Progenitor cell of endocrine pancreas (in vitro differentiated cells): ENCODE data around the gene TM4SF4. TPM values are rescaled to one million over a fixed set of nuclear protein-coding genes. Genes with fewer than 3 reads are reported as not detected.

Experiments used
- DNase-seq: peaks from one replicate; pipeline ENCODE4 v3.0.0; 2021; ENCODE audit warnings: low spot score; ENCODE audit not compliant: unreplicated experiment
- H3K27ac Mint-ChIP-seq: 2 replicates; pipeline ENCODE4 v1.8.0; 2021; ENCODE audit warnings: mild to moderate bottlenecking, moderate library complexity, mixed read lengths
- H3K27me3 Mint-ChIP-seq: 2 replicates; pipeline ENCODE4 v1.8.0; 2021; ENCODE audit warnings: mixed read lengths
- H3K36me3 Mint-ChIP-seq: 2 replicates; pipeline ENCODE4 v1.8.0; 2022; ENCODE audit warnings: mixed read lengths; ENCODE audit not compliant: insufficient read depth
- H3K4me1 Mint-ChIP-seq: 2 replicates; pipeline ENCODE4 v1.8.0; 2021; ENCODE audit warnings: low read depth, mixed read lengths
- H3K4me3 Mint-ChIP-seq: 2 replicates; pipeline ENCODE4 v1.8.0; 2021; ENCODE audit warnings: low read depth, mild to moderate bottlenecking, moderate library complexity, mixed read lengths
- H3K9me3 Mint-ChIP-seq: 2 replicates; pipeline ENCODE4 v1.8.0; 2021; ENCODE audit warnings: low read depth, mixed read lengths
- total RNA-seq: library from RNA; stranded (reverse); gene quantifications from 2 replicates; pipeline ENCODE4 v1.2.1, GENCODE V29; 2021
- TF ChIP-seq, protein P1 (sequence below): fragments of 200-600 bp; sonication (generic); IDR thresholded peaks from one replicate; pipeline ENCODE4 v1.5.0; 2021; ENCODE audit warnings: antibody characterized with exemption, mild to moderate bottlenecking; ENCODE audit not compliant: unreplicated experiment

The TM4SF4 gene
- total RNA-seq, 1 donor from 2014 or later: 314 TPM

DNA sequence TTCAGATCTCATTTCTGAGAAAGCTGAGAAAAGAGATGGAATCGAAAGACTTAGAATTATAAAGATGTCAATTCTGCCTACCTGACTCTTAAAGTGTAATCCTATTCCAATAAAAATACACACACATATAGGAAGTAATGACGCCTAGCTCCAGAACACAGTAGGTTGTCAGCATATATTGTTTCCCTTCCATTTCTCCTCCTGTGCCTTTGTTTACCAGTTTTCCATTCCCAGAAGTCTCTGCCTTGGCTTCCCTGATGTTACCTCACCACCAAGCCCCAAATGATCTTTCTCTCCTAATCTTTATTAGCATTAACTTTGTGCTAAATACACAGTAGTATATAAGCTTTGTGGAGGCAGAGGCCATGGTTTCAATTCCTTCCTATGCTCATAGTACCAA lies 40.0 kb downstream of the TM4SF4 start:
- Mint-ChIP-seq H3K4me1 (peaks cover 6% of the 10 kb centered on the region), H3K4me3 (no peak overlapping the region), H3K27ac (no peak overlapping the region), H3K36me3 (no peaks in the 10 kb centered on the region), H3K27me3 (no peaks in the 10 kb centered on the region), H3K9me3 (no peaks in the 10 kb centered on the region)
- TF ChIP-seq, protein P1, sequence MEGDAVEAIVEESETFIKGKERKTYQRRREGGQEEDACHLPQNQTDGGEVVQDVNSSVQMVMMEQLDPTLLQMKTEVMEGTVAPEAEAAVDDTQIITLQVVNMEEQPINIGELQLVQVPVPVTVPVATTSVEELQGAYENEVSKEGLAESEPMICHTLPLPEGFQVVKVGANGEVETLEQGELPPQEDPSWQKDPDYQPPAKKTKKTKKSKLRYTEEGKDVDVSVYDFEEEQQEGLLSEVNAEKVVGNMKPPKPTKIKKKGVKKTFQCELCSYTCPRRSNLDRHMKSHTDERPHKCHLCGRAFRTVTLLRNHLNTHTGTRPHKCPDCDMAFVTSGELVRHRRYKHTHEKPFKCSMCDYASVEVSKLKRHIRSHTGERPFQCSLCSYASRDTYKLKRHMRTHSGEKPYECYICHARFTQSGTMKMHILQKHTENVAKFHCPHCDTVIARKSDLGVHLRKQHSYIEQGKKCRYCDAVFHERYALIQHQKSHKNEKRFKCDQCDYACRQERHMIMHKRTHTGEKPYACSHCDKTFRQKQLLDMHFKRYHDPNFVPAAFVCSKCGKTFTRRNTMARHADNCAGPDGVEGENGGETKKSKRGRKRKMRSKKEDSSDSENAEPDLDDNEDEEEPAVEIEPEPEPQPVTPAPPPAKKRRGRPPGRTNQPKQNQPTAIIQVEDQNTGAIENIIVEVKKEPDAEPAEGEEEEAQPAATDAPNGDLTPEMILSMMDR: no peak
- no peak for DNase-seq

DNA sequence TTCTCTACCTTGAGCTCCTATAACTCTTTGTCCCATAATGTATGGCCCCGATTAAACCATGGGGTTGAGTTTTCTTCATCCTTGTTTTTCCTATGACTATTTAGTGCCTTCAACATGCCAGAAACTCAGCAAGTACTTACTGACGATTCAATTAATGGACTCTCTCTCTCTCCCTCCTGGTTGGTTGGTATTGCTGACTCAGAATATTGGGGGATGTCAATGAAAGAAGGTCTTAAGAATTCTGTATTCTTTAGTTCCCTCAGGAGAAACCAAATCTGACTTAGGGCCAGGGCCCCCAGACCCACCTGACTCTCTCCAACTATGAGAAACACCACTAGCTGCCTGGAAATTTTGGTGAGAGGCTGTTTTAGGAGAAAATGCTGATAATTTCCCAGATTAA lies 40.8 kb downstream of the TM4SF4 start:
- peaks cover 6% of the 10 kb centered on the region for H3K4me1 Mint-ChIP-seq
- H3K27ac Mint-ChIP-seq: no peak overlapping the region
- no peaks in the 10 kb centered on the region for H3K36me3 Mint-ChIP-seq
- TF ChIP-seq, protein P1: no peak
- H3K27me3 Mint-ChIP-seq: no peaks in the 10 kb centered on the region
- no peak overlapping the region for H3K4me3 Mint-ChIP-seq
- DNase-seq: no peak
- H3K9me3 Mint-ChIP-seq: no peaks in the 10 kb centered on the region

GRCh38 chr3:149516920-149517319 lies 42.4 kb downstream of the TM4SF4 start:
- Mint-ChIP-seq H3K36me3 (no peaks in the 10 kb centered on the region), H3K9me3 (no peaks in the 10 kb centered on the region), H3K4me3 (no peak overlapping the region), H3K4me1 (peaks cover 6% of the 10 kb centered on the region), H3K27me3 (no peaks in the 10 kb centered on the region), H3K27ac (no peak overlapping the region)
- TF ChIP-seq, protein P1: no peak
- DNase-seq: no peak

- H3K27ac Mint-ChIP-seq: no peak overlapping the region
- no peaks in the 10 kb centered on the region for H3K9me3 Mint-ChIP-seq
- no peaks in the 10 kb centered on the region for H3K27me3 Mint-ChIP-seq
- no peak overlapping the region for H3K4me3 Mint-ChIP-seq
- no peak for DNase-seq
- TF ChIP-seq, protein P1: no peak
- no peaks in the 10 kb centered on the region for H3K4me1 Mint-ChIP-seq
- H3K36me3 Mint-ChIP-seq: peaks cover 8% of the 10 kb centered on the region
These were observed 45.4 kb downstream of the TM4SF4 start for GRCh38 chr3:149519912-149520311.

DNA sequence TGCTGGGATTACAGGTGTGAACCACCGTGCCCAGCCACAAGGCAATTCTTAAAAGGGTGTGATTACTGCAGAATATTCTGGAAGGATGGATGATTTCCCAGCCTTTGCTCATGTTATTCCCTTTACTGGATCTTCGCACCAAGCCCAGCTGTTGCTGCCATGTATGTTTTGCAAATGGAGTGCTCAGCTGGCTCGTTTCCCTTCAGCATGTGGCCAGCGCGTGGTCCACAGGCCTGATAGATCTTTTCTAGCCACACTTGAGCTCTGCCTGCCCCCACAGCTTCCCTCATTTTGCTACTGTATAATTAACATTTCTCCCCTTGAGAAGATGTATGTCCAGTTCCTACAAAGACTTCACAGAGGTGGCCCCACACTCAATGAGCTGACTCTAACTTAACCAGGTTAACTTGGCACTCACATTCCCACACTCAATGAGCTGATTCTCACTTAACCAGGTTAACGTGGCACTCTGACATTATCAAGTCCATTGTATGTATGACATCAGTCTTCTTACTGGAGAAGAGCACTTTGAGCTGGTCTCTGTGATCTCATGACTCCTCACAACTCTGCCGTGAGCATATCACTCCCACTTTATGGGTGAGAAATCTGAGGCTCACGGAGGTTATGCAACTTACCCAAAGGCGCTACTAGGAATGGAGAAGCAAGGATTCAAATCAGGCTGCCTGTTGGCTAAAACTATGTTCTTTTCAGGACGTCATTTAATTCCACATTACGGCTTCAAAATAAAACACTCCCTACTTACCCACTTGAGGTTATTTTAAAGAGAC lies 49.2 kb downstream of the TM4SF4 start:
- peaks cover 12% of the 10 kb centered on the region for H3K4me1 Mint-ChIP-seq
- peak overlapping the region; percentile 27 for H3K27ac Mint-ChIP-seq
- DNase-seq: no peak
- no peaks in the 10 kb centered on the region for H3K9me3 Mint-ChIP-seq
- no peak overlapping the region for H3K4me3 Mint-ChIP-seq
- TF ChIP-seq, protein P1: no peak
- peaks cover 8% of the 10 kb centered on the region for H3K36me3 Mint-ChIP-seq
- no peaks in the 10 kb centered on the region for H3K27me3 Mint-ChIP-seq
